ENCODE measurements around the gene ZNF433. TPM values are rescaled to one million over a fixed set of nuclear protein-coding genes. Genes with fewer than 3 reads are reported as not detected.
A peak's percentile ranks its signal among the peaks of the same experiment; 100 is the strongest.
"Not testable (repeated sequence)": the region's sequence is repeated elsewhere in the genome, so short reads cannot be mapped to it uniquely, and the experiment has no call there.

ZNF433 gene
- total RNA-seq: 3.7 TPM

DNA sequence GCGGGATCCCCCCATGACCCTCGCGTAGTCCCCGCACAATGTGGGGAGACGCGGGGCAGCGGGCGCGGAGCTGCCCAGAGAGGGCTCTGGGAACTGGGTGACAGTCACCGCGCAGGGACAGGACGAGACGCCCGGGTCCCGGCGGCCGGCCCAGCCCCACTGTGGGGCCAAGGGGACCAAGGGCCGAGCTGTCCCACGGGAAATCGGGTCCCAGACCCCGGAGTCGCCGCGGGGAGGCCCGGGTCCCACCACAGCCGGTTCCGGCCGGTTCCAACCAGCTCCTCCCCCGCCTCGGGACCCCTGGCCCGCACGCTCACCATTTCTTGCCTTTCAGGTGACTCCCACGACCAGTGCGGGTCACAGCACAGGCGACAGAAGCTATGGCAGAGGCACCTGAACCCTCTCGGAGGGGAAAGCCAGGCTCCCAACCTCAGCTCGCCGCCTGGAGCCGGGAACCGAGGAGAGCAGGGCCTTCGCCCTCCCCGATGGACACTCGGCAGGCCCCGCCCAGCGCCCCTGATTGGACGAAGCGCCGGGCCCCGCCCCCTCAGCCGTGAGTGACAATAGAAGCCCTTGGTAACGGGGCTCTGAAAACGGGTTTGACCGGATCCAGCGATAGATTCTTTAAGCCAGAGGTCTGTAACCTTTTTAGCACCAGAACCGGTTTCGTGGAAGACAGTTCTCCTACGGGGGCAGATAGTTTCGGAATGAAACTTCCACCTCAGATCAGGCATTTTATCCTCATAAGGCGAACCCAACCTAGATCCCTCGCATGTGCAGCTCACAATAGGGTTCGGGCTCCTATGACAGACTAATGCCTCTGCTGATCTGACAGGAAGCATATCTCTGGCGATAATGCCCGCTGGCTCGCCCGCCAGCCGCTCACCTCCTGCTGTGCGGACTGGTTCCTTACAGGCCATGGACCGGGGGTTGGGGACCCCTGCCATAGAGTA, at the start of gene ZNF433:
ZNF433 (minus strand) TSS at position 460 of the 953 bp plus-strand sequence; CDS start at position 320, 140 bp downstream.
- DNase-seq (ENCODE audit: extremely low spot score in 2 of 2): peak in 1 of 2 donors; percentile 94
- Histone ChIP-seq H3K27me3 (no peaks in the 10 kb centered on the region), H3K4me1 (peaks cover 30% of the 10 kb centered on the region), H3K27ac (peak within 1 kb of the TSS; percentile 86), H3K9me3 (no peaks in the 10 kb centered on the region), H3K4me3 (peak within 1 kb of the TSS; percentile 83 to 96), H3K36me3 (no peaks in the 10 kb centered on the region)
- intact Hi-C loops (cut with DNase I): no loop called here
- TF ChIP-seq, protein P1, sequence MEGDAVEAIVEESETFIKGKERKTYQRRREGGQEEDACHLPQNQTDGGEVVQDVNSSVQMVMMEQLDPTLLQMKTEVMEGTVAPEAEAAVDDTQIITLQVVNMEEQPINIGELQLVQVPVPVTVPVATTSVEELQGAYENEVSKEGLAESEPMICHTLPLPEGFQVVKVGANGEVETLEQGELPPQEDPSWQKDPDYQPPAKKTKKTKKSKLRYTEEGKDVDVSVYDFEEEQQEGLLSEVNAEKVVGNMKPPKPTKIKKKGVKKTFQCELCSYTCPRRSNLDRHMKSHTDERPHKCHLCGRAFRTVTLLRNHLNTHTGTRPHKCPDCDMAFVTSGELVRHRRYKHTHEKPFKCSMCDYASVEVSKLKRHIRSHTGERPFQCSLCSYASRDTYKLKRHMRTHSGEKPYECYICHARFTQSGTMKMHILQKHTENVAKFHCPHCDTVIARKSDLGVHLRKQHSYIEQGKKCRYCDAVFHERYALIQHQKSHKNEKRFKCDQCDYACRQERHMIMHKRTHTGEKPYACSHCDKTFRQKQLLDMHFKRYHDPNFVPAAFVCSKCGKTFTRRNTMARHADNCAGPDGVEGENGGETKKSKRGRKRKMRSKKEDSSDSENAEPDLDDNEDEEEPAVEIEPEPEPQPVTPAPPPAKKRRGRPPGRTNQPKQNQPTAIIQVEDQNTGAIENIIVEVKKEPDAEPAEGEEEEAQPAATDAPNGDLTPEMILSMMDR (IDR thresholded peaks at IDR 0.05): no peak
- TF ChIP-seq POLR2AphosphoS5 (IDR thresholded peaks at IDR 0.05; ENCODE audit: insufficient read depth in 1 of 2, low read depth in 1 of 2): peak; percentile 89
- TF ChIP-seq POLR2A (IDR thresholded peaks at IDR 0.05): peak in 1 of 2 donors; percentile 29

DNA sequence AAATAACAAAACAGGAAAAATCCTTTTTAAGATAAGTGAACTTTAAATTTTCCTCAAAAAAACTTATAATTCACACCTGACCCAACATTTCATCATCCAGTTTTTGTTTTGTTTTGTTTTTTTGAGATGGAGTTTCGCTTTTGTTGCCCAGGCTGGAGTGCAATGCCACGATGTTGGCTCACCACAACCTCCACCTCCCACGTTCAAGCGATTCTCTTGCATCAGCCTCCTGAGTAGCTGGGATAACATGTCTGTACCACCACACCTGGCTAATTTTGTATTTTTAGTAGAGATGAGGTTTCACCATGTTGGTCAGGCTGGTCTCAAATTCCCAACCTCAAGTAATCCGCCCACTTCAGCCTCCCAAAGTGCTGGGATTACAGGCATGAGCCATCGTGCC, 47.9 kb upstream of the ZNF433 start:
- H3K27ac ChIP-seq; H3K4me1 ChIP-seq; H3K4me3 ChIP-seq; intact Hi-C loops (cut with DNase I); DNase-seq (ENCODE audit: extremely low spot score in 2 of 2); H3K27me3 ChIP-seq: not testable (repeated sequence)
- H3K36me3 ChIP-seq: peaks cover 0 to 17% of the 10 kb centered on the region in 2 donors
- H3K9me3 ChIP-seq: peaks cover 40% of the 10 kb centered on the region

DNA sequence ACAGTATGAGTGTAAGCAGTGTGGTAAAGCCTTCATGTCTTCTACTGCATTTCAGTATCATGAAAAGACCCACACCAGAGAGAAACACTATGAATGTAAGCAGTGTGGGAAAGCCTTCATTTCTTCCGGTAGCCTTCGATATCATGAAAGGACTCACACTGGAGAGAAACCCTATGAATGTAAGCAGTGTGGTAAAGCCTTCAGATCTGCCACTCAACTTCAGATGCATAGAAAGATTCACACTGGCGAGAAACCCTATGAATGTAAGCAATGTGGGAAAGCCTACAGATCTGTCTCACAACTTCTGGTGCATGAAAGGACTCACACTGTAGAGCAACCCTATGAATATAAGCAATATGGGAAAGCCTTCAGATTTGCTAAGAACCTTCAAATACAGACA, 41.9 kb upstream of the ZNF433 start:
- H3K27ac ChIP-seq: no peak overlapping the region
- peaks cover 11 to 77% of the 10 kb centered on the region in 2 donors for H3K36me3 ChIP-seq
- no peaks in the 10 kb centered on the region for H3K27me3 ChIP-seq

DNA sequence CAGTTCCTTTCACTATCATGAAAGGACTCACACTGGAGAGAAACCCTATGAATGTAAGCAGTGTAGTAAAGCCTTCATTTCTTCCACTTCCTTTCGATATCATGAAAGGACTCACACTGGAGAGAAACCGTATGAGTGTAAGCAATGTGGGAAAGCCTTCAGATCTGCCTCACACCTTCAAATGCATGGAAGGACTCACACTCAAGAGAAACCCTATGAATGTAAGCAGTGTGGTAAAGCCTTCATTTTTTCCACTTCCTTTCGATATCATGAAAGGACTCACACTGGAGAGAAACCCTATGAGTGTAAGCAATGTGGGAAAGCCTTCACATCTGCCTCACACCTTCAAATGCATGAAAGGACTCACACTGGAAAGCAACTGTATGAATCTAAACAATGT, 40.9 kb upstream of the ZNF433 start:
- H3K4me1 ChIP-seq; H3K27me3 ChIP-seq; H3K4me3 ChIP-seq; intact Hi-C loops (cut with DNase I); H3K27ac ChIP-seq; DNase-seq (ENCODE audit: extremely low spot score in 2 of 2): not testable (repeated sequence)
- peaks cover 11 to 82% of the 10 kb centered on the region in 2 donors for H3K36me3 ChIP-seq
- H3K9me3 ChIP-seq: peaks cover 93% of the 10 kb centered on the region

More for the DNA sequence above, 41.9 kb upstream of the ZNF433 start:
- H3K4me1 ChIP-seq: no peaks in the 10 kb centered on the region
- TF ChIP-seq, protein P1 (IDR thresholded peaks at IDR 0.05): no peak
- TF ChIP-seq POLR2A (IDR thresholded peaks at IDR 0.05) (no peak), POLR2AphosphoS5 (IDR thresholded peaks at IDR 0.05; ENCODE audit: insufficient read depth in 1 of 2, low read depth in 1 of 2) (no peak)
- DNase-seq (ENCODE audit: extremely low spot score in 2 of 2): no peak
- H3K4me3 ChIP-seq: no peak overlapping the region
- intact Hi-C loops (cut with DNase I): no loop called here
- H3K9me3 ChIP-seq: peaks cover 94% of the 10 kb centered on the region

DNA sequence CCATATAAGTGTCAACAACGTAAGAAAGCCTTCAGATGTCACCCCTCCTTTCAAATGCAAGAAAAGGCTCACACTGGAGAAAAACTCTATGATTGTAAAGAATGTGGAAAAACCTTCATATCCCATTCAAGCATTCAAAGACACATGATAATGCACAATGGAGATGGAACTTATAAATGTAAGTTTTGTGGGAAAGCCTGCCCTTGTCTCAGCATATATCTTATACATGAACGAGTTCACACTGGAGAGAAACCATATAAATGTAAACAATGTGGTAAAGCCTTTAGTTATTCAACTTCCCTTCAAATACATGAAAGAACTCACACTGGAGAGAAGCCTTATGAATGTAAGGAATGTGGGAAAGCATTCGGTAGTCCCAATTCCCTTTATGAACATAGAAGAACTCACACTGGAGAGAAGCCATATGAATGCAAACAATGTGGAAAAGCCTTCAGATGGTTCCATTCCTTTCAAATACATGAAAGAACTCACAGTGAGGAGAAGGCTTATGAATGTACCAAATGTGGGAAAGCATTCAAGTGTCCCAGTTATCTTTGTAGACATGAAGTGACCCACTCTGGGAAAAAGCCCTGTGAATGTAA, 40.2 kb upstream of the ZNF433 start:
- Histone ChIP-seq H3K4me3 (peak overlapping the region in 1 of 2 donors; percentile 1), H3K36me3 (peaks cover 11 to 82% of the 10 kb centered on the region in 2 donors), H3K9me3 (peaks cover 86% of the 10 kb centered on the region), H3K4me1 (no peaks in the 10 kb centered on the region), H3K27me3 (no peaks in the 10 kb centered on the region), H3K27ac (no peak overlapping the region)
- intact Hi-C loops (cut with DNase I): no loop called here
- TF ChIP-seq POLR2AphosphoS5 (IDR thresholded peaks at IDR 0.05; ENCODE audit: insufficient read depth in 1 of 2, low read depth in 1 of 2): no peak
- TF ChIP-seq, protein P1 (IDR thresholded peaks at IDR 0.05): no peak
- TF ChIP-seq POLR2A (IDR thresholded peaks at IDR 0.05): no peak
- DNase-seq (ENCODE audit: extremely low spot score in 2 of 2): no peak

All from vagina (tissue), 2 donors.